Parathyroid adenoma (tissue), 2 donors: ENCODE results near the gene LASP1.

Source experiments
- H2AFZ ChIP-seq: fragments of 300-600 bp; sonication (generic); one replicate; pipeline ENCODE4 v1.7.0; 2017; ENCODE audit warnings: antibody characterized with exemption, mild to moderate bottlenecking
- H3K27ac ChIP-seq: fragments of 300-600 bp; sonication (generic); one replicate; pipeline ENCODE4 v1.7.0; 2017
- H3K27me3 ChIP-seq: fragments of 300-600 bp; sonication (generic); one replicate; pipeline ENCODE4 v1.7.0; 2017; ENCODE audit warnings: low read length; ENCODE audit not compliant: control insufficient read depth, insufficient read depth
- H3K36me3 ChIP-seq: fragments of 300-600 bp; sonication (generic); one replicate; pipeline ENCODE4 v1.7.0; 2017; ENCODE audit warnings: low read length; ENCODE audit not compliant: control insufficient read depth, insufficient read depth
- H3K4me1 ChIP-seq: fragments of 300-600 bp; sonication (generic); one replicate; pipeline ENCODE4 v1.7.0; 2017; ENCODE audit warnings: control low read depth
- H3K4me2 ChIP-seq: fragments of 300-600 bp; sonication (generic); one replicate; pipeline ENCODE4 v1.7.0; 2017; ENCODE audit warnings: low read length
- H3K4me3 ChIP-seq: fragments of 300-600 bp; sonication (generic); one replicate; pipeline ENCODE4 v1.7.0; 2017; ENCODE audit warnings: low read depth, low read length
- H3K79me2 ChIP-seq: fragments of 300-600 bp; sonication (generic); one replicate; pipeline ENCODE4 v1.7.0; 2017; ENCODE audit warnings: control low read depth
- H3K9ac ChIP-seq: fragments of 300-600 bp; sonication (generic); one replicate; pipeline ENCODE4 v1.7.0; 2017; ENCODE audit warnings: mild to moderate bottlenecking
- H3K9me3 ChIP-seq: fragments of 300-600 bp; sonication (generic); one replicate; pipeline ENCODE4 v1.7.0; 2017; ENCODE audit warnings: low read length; ENCODE audit not compliant: control insufficient read depth
- CTCF ChIP-seq: fragments of 300-600 bp; sonication (generic); IDR thresholded peaks from one replicate; pipeline ENCODE4 v1.7.0; 2017; ENCODE audit warnings: antibody characterized with exemption, mild to moderate bottlenecking
- donor health status: primary hyperparathyroidism.

Gene LASP1

GRCh38 chr17:38904892-38905291, 35.0 kb downstream of the LASP1 start:
- Histone ChIP-seq H3K9ac (no peak overlapping the region), H3K4me1 (peaks cover 11% of the 10 kb centered on the region), H2AFZ (no peak overlapping the region), H3K79me2 (peaks cover 25% of the 10 kb centered on the region), H3K4me2 (no peak overlapping the region), H3K27ac (no peak overlapping the region), H3K36me3 (no peaks in the 10 kb centered on the region), H3K27me3 (no peaks in the 10 kb centered on the region), H3K9me3 (no peaks in the 10 kb centered on the region), H3K4me3 (no peak overlapping the region)
- no peak for TF ChIP-seq CTCF

- Histone ChIP-seq H3K9me3 (no peaks in the 10 kb centered on the region), H3K27me3 (no peaks in the 10 kb centered on the region), H3K4me1 (peaks cover 11% of the 10 kb centered on the region), H3K79me2 (peaks cover 25% of the 10 kb centered on the region), H3K4me3 (no peak overlapping the region), H3K9ac (no peak overlapping the region), H2AFZ (no peak overlapping the region), H3K36me3 (no peaks in the 10 kb centered on the region), H3K4me2 (no peak overlapping the region), H3K27ac (no peak overlapping the region)
- no peak for TF ChIP-seq CTCF
These were observed 35.5 kb downstream of the LASP1 start for GRCh38 chr17:38905375-38905774.

- no peaks in the 10 kb centered on the region for H3K4me1 ChIP-seq
- H3K9me3 ChIP-seq: no peaks in the 10 kb centered on the region
- H3K4me3 ChIP-seq: no peak overlapping the region
- no peak overlapping the region for H2AFZ ChIP-seq
- no peak for TF ChIP-seq CTCF
- peaks cover 27% of the 10 kb centered on the region for H3K79me2 ChIP-seq
- no peaks in the 10 kb centered on the region for H3K27me3 ChIP-seq
- H3K27ac ChIP-seq: no peak overlapping the region
- H3K36me3 ChIP-seq: no peaks in the 10 kb centered on the region
- no peak overlapping the region for H3K4me2 ChIP-seq
- H3K9ac ChIP-seq: no peak overlapping the region
These were observed 36.8 kb downstream of the LASP1 start for GRCh38 chr17:38906460-38907228.

GRCh38 chr17:38907930-38908675, 38.2 kb downstream of the LASP1 start:
- Histone ChIP-seq H3K36me3 (no peaks in the 10 kb centered on the region), H3K9ac (no peak overlapping the region), H3K4me1 (no peaks in the 10 kb centered on the region), H3K79me2 (peaks cover 18% of the 10 kb centered on the region), H3K4me2 (no peak overlapping the region), H3K9me3 (no peaks in the 10 kb centered on the region), H3K27me3 (no peaks in the 10 kb centered on the region), H3K27ac (peak overlapping the region; percentile 42), H3K4me3 (no peak overlapping the region), H2AFZ (no peak overlapping the region)
- no peak for TF ChIP-seq CTCF
